ENCODE data around the gene ANKUB1. TPM values are rescaled to one million over a fixed set of nuclear protein-coding genes. Genes with fewer than 3 reads are reported as not detected.

ANKUB1 gene
- total RNA-seq, 2 donors from 2014 or later, result not detected

GRCh38 chr3:149808209-149808829 is 16.0 kb upstream of the ANKUB1 start:
- Histone ChIP-seq H3K9ac (ENCODE audit: low read depth in 2 of 2, low read length in 2 of 2) (no peak overlapping the region), H3K27me3 (no peaks in the 10 kb centered on the region), H3K27ac (no peak overlapping the region), H3K4me3 (no peak overlapping the region), H3K36me3 (no peaks in the 10 kb centered on the region), H3K9me3 (no peaks in the 10 kb centered on the region), H3K4me1 (no peaks in the 10 kb centered on the region)
- DNase-seq, result peak; percentile 64
- intact Hi-C loops (cut with DNase I), result no loop called here
- TF ChIP-seq, protein P1, sequence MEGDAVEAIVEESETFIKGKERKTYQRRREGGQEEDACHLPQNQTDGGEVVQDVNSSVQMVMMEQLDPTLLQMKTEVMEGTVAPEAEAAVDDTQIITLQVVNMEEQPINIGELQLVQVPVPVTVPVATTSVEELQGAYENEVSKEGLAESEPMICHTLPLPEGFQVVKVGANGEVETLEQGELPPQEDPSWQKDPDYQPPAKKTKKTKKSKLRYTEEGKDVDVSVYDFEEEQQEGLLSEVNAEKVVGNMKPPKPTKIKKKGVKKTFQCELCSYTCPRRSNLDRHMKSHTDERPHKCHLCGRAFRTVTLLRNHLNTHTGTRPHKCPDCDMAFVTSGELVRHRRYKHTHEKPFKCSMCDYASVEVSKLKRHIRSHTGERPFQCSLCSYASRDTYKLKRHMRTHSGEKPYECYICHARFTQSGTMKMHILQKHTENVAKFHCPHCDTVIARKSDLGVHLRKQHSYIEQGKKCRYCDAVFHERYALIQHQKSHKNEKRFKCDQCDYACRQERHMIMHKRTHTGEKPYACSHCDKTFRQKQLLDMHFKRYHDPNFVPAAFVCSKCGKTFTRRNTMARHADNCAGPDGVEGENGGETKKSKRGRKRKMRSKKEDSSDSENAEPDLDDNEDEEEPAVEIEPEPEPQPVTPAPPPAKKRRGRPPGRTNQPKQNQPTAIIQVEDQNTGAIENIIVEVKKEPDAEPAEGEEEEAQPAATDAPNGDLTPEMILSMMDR (IDR thresholded peaks at IDR 0.05), result peak; percentile 89

- Histone ChIP-seq H3K27me3 (no peaks in the 10 kb centered on the region), H3K36me3 (no peaks in the 10 kb centered on the region), H3K27ac (no peak overlapping the region), H3K9me3 (no peaks in the 10 kb centered on the region), H3K4me1 (no peaks in the 10 kb centered on the region), H3K4me3 (no peak overlapping the region), H3K9ac (ENCODE audit: low read depth in 2 of 2, low read length in 2 of 2) (no peak overlapping the region)
- TF ChIP-seq, protein P1 (IDR thresholded peaks at IDR 0.05), result no peak
- intact Hi-C loops (cut with DNase I), result no loop called here
- no peak for DNase-seq
These were observed 13.9 kb upstream of the ANKUB1 start for GRCh38 chr3:149806171-149806778.

- TF ChIP-seq, protein P1 (IDR thresholded peaks at IDR 0.05), result no peak
- intact Hi-C loops (cut with DNase I), result no loop called here
- no peaks in the 10 kb centered on the region for H3K4me1 ChIP-seq
- H3K27ac ChIP-seq, result no peak overlapping the region
- H3K9me3 ChIP-seq, result no peaks in the 10 kb centered on the region
- DNase-seq, result no peak
- H3K36me3 ChIP-seq, result no peaks in the 10 kb centered on the region
- H3K27me3 ChIP-seq, result no peaks in the 10 kb centered on the region
- no peak overlapping the region for H3K4me3 ChIP-seq
- H3K9ac ChIP-seq (ENCODE audit: low read depth in 2 of 2, low read length in 2 of 2), result no peak overlapping the region
These were observed 9.3 kb upstream of the ANKUB1 start for GRCh38 chr3:149801639-149802038.

GRCh38 chr3:149801195-149801594 is 8.8 kb upstream of the ANKUB1 start:
- intact Hi-C loops (cut with DNase I), result no loop called here
- H3K27ac ChIP-seq, result no peak overlapping the region
- no peak overlapping the region for H3K9ac ChIP-seq (ENCODE audit: low read depth in 2 of 2, low read length in 2 of 2)
- H3K4me3 ChIP-seq, result no peak overlapping the region
- no peaks in the 10 kb centered on the region for H3K9me3 ChIP-seq
- H3K4me1 ChIP-seq, result no peaks in the 10 kb centered on the region
- no peak for DNase-seq
- H3K36me3 ChIP-seq, result no peaks in the 10 kb centered on the region
- TF ChIP-seq, protein P1 (IDR thresholded peaks at IDR 0.05), result no peak
- H3K27me3 ChIP-seq, result no peaks in the 10 kb centered on the region

DNA sequence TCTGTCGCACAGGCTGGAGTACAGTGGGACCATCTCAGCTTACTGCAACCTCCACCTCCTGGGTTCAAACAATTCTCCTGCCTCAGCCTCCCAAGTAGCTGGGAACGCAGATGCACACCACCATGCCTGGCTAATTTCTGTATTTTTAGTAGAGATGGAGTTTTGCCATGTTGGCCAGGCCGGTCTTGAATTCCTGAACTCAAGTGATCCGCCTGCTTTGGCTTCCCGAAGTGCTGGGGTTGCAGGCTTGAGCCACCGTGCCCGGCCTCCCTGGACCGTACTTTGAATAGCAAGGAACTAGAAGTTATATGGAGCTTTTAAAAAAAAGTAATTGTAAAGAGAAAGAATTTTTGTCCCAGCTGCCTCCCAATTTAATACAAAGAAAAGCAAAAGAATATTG is 8.3 kb upstream of the ANKUB1 start:
- intact Hi-C loops (cut with DNase I), result no loop called here
- no peak overlapping the region for H3K27ac ChIP-seq
- H3K27me3 ChIP-seq, result no peaks in the 10 kb centered on the region
- H3K9me3 ChIP-seq, result no peaks in the 10 kb centered on the region
- H3K36me3 ChIP-seq, result no peaks in the 10 kb centered on the region
- no peak for DNase-seq
- TF ChIP-seq, protein P1 (IDR thresholded peaks at IDR 0.05), result no peak
- H3K4me3 ChIP-seq, result no peak overlapping the region
- no peak overlapping the region for H3K9ac ChIP-seq (ENCODE audit: low read depth in 2 of 2, low read length in 2 of 2)
- H3K4me1 ChIP-seq, result no peaks in the 10 kb centered on the region

All from colonic mucosa (tissue), 4 donors.